Choroid plexus epithelial cell (primary cell): ENCODE results near the gene LRP2.

Experiments used
- DNase-seq: peaks from one replicate; pipeline ENCODE4 v3.0.0-alpha.2; 2010; ENCODE audit warnings: low read depth
- H3K4me3 ChIP-seq: 2 replicates; pipeline ENCODE4 v1.5.1; 2011; ENCODE audit warnings: low read depth, mild to moderate bottlenecking, control low read depth, low read length, moderate library complexity
- TF ChIP-seq, protein P1 (sequence below): conservative IDR thresholded peaks from 2 replicates; pipeline ENCODE4 v1.5.1; 2011; ENCODE audit warnings: low read depth, mild to moderate bottlenecking, control low read depth, inconsistent platforms, low read length, moderate library complexity

LRP2 gene

DNA sequence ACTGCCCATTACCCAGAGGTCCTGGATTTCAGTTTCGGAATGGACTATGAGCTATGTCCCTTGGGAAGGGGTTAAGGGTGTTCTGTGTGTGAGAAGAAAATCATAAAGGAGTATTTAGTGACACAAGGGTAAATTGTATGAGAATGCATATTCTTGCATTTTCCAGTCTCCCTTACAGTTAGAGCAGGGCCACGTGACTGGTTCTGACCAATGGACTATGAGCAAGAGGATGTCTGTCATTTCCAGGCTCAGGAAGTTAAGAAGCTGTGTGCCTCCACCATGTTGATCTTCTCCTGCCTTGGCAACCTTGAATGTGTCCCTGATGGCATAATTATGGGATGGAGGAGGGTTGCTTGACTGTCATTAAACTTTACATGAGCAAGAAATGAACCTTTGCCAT is 198.0 kb downstream of the LRP2 start:
- TF ChIP-seq, protein P1, sequence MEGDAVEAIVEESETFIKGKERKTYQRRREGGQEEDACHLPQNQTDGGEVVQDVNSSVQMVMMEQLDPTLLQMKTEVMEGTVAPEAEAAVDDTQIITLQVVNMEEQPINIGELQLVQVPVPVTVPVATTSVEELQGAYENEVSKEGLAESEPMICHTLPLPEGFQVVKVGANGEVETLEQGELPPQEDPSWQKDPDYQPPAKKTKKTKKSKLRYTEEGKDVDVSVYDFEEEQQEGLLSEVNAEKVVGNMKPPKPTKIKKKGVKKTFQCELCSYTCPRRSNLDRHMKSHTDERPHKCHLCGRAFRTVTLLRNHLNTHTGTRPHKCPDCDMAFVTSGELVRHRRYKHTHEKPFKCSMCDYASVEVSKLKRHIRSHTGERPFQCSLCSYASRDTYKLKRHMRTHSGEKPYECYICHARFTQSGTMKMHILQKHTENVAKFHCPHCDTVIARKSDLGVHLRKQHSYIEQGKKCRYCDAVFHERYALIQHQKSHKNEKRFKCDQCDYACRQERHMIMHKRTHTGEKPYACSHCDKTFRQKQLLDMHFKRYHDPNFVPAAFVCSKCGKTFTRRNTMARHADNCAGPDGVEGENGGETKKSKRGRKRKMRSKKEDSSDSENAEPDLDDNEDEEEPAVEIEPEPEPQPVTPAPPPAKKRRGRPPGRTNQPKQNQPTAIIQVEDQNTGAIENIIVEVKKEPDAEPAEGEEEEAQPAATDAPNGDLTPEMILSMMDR: no peak
- H3K4me3 ChIP-seq: no peak overlapping the region
- DNase-seq: no peak

DNA sequence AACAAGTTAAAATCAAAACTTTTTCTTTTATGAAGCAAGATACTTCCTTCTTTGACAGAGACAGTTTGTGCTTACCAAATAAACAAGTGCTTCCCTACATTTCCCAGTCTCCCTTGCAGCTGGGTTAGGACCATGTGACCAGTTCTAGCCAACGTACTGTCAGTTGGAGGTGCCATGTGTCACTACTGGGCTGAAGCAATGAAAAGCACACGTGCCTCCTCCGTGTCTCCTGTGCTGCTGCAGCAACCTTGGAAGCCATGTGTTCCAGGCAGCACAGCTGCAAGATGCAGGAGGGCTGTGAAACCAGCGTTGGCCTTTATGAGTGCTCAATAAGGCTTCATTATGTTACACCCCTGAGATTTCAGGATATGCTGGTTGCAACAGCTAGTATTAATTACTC is 199.7 kb downstream of the LRP2 start:
- no peak overlapping the region for H3K4me3 ChIP-seq
- TF ChIP-seq, protein P1: no peak
- no peak for DNase-seq

DNA sequence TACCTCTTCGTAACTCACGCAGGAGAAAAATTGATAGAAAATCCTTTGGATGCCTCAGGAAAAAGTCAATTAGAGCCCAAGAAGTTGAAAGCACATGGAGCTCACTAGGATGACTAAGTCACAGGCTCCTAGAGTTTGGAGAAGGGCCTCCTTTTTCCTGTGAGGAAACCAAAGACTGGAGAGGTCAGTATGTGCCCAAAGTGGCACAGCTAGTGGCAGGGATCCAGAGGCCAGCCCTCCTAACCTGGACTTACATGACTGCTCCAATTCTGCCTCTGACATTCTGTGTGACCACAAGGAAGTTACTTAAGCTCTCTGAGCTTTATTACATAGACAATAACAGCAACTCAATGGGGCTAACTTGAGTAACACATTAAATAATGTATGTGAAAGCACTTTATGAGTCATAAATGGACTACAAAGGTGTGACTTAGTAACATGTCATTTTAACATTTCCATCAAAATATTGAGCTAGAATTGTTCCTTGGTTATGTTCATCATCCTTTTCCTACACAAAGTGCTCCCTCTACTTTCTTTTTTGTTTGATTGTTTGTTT is 201.3 kb downstream of the LRP2 start:
- no peak overlapping the region for H3K4me3 ChIP-seq
- TF ChIP-seq, protein P1: no peak
- DNase-seq: no peak

DNA sequence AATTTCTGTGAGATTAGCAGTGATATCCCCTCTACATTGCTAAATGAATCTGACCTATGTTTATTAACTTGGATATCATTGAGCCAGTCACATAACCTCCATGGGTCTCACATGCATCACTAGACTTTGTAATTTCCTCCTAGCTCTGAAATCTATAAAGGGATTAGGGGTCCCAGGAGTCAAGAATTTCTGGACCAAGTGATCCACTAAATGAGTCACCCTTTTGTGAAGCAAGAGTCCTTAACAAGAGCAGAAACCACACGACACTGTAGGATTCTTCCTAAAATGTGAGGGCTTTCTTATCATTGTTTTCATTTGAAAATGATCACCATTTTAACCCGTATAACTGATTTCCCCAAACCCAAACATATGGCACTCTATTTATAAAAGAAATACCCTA is 202.6 kb downstream of the LRP2 start:
- TF ChIP-seq, protein P1: no peak
- DNase-seq: no peak
- no peak overlapping the region for H3K4me3 ChIP-seq

DNA sequence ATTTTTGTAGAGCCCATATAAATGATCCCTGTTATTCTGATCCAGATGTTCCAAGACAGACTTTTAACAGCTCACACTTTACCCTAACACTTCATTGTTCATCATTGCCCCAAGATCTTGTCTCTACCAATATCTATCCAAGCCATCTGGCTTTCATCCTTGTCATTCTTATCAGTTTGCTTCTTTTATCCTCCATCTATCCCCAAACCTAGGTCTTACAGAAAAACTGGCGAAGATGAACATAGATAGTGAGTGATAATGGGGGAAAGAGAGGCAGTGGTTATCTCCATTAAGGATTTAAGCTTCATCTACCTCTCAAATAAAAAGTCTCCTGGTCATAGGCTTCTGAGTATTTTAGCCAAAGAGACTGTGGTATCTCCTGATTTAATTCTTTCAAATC is 203.5 kb downstream of the LRP2 start:
- H3K4me3 ChIP-seq: no peak overlapping the region
- no peak for DNase-seq
- TF ChIP-seq, protein P1: no peak

DNA sequence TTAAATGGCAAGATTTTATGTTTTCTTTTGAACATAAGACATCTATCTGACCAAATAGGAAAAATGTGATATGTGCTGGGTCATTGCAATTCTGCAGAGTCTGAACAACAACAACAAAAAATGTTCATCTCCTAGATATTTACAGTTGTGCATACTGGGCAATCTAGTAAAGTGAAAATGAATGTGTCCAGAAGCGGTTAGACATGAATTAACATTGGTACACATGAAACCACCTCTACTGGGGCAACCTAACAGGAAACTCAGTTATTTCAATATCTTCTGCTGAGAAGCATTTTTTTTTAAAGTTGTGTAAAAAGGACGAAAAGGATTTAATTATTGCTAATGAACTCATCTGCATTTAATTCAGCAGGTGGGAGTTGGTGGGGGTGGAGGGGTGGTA is 216.1 kb downstream of the LRP2 start:
- H3K4me3 ChIP-seq: no peak overlapping the region
- no peak for DNase-seq
- TF ChIP-seq, protein P1: no peak

DNA sequence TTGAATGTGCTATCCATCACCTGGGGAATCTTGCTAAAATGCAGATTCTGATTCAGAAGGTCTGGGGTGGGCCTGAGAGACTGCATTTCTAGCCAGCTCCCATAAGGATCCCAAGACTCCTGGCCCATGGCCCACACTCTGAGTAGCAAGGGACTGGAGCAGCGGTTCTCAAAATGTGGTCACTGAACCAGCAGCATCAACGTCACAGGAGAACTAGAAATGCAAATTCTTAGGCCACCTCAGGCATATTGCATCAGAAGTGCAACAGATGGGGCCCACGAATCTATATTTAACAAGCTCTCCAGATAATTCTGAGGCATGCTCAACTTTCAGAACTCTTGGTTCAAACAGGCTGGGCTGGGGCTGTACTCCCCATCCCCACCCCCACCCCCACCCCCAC is 218.3 kb downstream of the LRP2 start:
- no peak for DNase-seq
- TF ChIP-seq, protein P1: no peak
- no peak overlapping the region for H3K4me3 ChIP-seq
